ENCODE data around the gene CNIH2.
"Not testable (repeated sequence)": the region's sequence is repeated elsewhere in the genome, so short reads cannot be mapped to it uniquely, and the experiment has no call there.

The CNIH2 gene

DNA sequence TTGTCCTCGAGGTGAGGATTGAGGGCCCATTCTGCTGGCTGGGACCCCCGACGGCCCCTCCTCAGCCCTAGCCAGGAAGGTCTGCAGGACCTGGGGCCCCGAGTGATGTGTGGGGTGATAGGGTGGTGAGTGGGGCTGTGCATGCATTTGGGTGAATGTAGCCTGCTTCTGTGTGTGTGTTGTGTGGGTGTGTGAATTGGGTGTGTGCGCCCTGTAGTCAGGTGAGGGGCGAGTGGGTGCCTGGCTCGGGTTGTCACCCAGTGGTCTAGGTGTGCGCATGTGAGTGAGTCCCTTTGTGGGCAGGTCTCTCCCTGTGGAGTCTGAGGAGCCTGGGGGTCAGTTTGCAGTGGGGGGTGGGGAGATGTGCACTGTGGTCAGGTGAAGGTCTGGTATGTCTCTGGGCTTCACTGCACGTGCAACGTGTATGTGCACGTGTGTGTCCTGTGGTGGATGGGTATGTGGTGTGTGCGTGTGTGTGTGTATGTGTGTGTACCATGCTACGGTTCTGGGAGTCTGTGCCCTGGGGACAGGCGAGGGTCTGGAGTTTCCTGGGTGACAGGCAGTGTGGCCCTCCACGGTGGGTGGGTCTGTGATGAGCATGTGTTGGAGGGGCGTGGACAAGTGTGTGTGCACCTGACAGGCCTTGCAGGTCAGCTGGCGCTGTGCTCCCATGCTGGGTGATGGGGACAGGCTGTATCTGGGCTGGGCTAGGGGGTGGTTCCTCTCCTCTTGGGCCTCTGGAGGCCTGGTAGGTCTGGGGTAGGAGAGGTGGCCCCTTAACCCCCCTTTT, 14.8 kb downstream of the CNIH2 start:
- DNase-seq, result no peak

DNA sequence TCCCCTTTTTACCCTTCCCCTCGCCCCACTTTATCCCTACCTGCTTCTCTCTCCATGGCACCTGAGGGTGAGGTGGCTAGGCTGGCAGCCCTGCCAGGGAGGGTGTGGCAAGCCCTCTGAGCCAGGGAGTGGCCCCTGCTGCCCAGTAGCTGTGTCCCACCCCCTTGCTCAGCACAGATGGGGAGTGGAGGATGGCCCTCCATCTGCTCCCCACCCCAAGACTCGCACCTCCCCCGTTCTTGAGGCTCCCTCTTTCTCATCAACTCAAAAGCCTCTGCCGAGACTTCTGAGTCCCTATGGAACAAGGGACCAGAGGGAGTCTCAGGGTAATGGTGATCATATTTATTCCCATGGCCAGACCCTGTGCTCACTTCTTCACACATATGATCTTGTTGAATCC, 15.4 kb downstream of the CNIH2 start:
- DNase-seq, result no peak

DNA sequence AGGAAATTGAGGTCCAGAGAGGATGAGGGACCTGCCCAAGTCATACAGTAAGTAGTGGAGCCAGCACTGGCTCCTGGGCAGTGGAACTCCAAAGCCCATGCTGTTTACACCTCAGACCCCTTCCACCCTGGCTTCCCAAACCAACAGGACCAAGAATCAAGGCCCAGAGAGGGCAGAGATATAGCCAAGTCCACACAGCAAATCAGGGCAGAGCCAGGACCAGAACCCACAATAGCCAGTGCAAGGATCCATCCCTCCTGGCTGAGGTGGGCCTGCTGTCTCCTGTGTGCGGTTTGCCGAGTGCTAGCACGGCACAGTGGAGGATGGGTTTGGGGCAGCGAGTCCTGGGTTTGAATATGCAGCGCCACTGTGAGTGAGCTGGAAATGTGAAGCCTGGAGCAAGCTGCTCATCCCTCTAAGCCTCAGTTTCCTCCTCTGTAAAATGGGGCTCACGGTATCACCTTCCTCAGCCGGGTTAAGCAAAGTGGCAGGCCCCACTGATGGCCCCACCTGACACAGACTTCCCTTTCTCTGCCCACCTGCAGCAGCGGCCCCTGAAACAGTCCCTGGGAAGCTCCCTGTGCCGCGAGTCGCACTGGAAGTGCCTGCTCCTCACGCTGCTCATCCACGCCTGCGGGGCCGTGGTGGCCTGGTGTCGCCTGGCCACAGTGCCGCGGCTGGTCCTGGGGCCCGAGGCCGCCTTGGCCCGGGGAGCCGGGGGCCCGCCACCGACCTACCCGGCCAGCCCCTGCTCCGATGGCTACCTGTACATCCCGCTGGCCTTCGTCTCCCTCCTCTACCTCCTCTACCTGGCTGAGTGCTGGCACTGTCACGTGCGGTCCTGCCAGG, 16.0 kb downstream of the CNIH2 start:
- no peak for DNase-seq

DNA sequence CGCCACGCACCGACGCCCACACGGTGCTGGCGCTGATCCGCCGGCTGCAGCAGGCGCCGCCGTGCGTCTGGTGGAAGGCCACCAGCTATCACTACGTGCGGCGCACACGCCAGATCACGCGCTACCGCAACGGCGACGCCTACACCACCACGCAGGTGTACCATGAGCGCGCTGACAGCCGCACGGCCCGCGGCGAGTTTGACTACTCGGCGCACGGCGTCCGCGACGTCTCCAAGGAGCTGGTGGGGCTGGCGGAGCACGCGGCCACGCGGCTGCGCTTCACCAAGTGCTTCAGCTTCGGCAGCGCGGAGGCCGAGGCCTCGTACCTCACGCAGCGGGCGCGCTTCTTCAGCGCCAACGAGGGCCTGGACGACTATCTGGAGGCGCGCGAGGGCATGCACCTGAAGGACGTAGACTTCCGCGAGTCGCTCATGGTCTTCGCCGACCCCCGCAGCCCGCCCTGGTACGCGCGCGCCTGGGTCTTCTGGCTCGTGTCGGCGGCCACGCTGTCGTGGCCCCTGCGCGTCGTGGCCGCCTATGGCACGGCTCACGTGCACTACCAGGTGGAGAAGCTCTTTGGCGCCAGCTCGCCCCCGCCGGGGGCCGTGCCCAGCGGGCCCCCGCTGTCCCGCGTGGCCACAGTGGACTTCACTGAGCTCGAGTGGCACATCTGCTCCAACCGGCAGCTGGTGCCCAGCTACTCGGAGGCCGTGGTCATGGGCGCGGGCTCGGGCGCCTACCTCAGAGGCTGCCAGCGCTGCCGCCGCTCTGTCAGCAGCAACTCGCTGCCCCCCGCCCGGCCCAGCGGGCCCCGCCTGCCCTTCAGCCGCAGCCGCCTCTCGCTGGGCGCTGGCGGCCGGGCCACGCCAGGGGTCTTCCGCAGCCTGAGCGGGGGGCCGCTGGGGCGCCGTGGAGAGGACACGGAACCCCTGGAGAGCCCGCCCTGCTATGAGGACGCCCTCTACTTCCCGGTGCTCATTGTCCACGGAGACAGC, 16.9 kb downstream of the CNIH2 start:
- DNase-seq, result no peak

DNA sequence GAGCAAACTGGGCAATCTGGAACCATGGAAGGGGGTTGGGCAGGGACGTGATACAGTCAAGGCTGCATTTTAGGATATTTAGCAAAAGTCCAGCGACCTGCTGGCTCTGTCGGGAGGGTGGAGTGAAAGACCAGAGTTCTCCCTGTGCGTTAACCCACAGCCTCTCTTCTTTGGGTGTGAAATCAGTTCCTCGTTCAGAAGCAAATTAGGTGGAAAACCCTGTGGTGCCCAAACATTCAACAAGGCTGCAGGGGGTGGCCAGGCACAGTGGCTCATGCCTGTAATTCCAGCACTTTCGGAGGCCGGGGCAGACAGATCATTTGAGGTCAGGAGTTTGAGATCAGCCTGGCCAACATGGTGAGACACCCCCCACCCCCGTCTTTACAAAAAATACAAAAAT, 19.6 kb downstream of the CNIH2 start:
- DNase-seq, result no peak

DNA sequence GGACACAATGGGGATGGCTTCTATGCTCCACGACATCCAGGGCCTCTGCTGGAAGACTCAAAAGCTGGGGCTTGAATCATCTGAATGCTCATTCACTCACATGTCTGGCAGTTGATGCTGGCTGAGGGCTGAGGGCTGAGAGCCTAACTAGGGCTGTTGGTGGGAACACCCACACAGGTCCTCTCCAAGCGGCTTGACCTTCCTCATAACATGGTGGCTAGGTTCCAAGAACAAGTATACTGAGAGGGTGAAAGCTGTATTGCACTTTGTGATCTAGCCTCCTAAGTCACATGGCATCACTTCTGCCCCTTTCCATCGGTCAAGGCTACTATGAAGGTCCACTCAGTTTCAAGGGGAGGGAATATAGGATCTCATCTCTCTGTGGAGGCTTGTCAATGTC, 21.2 kb downstream of the CNIH2 start:
- DNase-seq, result no peak

DNA sequence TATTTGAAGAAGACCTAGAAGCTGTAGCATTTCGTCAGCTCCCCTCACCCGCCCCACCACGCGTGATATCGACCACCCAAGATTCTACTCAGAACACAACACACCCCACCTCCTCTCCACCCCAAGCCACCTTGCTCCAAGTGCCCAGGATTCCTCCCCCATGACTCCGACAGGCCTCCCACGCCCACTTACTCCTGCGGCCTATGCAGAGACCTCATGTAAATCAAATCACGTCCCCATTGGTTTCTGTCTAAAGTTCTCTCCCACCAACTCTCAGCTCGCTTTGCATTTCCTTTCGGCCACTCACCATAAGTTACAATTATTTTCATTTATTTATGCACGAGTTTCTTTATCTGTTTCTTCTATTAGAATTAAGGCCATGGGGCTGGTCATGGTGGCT, 24.7 kb downstream of the CNIH2 start:
- DNase-seq, result no peak

DNA sequence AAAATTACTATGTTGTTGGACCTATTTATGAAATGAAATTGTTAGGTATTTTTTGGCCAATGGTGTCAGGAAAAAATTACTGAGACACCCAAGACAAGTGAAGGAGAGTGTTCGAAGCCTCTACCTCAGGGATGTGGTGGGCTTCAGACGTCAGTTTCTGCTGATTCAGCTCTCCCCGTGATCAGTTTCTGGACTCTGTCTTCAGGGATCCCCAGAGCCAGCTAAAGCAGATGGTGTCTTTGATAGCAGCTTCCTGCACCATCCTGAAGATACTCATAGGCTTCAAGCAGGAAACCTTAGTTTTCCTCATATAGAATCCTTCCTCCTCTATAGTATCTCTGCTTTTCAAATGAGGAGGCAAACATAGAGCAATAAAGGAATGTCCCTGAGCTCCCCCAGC, 31.5 kb downstream of the CNIH2 start:
- no peak for DNase-seq

DNA sequence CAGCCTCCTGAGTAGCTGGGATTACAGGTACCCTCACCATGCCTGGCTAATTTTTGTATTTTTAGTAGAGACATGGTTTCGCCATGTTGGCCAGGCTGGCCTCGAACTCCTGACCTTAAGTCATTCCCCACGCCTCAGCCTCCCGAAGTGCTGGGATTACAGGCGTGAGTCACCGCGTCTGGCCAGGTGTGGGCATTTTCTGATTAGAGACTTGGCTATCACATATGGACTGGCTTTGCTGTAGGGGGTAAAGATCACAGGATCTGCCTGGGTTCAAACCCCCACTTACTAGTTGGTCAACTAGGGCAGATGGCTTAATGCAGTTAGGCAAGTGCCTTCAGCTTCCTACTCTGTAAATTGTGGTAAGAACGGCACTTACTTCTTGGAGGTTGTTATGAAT, 32.3 kb downstream of the CNIH2 start:
- no peak for DNase-seq

DNA sequence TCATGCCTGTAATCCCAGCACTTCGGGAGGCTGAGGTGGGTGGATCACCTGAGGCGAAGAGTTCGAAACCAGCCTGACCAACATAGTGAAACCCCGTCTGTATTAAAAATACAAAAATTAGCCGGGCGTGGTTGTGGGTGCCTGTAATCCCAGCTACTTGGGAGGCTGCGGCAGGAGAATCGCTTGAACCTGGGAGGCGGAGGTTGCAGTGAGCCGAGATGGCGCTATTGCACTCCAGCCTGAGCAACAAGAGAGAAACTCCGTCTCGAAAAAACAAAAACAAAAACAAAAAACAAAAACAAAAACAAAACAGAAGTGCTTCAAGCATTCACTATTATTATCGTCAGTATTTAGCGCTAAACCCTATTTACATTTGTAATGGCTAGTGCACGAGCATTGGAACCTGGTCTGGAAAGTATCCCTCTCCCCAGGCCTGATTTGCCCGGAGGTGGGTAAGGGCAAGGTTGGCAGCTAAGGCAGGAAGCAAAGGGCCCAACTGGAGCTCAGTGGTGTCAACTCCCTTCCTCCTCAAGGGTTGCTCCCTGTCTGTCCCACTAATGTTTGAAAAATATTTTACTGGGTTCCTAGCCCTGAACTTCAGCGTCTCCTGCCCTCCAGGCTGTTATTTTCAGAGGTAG, 32.9 kb downstream of the CNIH2 start:
- not testable (repeated sequence) for DNase-seq

DNA sequence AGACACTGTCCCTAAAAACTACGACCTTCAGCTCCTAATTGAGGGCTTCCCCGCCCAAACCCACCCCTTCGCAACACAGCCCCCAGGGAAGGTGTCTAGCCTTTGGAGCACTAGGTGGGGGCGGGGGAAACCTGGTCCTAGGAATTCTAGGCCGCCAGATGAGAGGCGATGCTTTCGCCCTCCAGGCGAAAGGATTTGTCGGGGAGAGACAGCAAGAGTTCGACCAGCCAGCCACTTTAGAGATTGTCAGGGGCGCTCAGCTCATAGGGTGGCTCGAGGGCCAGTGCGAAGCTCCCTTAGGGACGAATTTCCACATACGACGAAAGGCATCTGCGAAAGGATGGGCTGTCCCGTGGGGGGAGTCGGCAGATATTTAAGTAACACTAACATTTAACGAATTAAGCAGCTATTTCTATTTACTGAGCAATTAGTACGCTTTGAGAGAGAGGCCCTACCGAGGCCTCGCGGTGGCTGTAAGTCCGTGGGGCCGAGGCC, 33.5 kb downstream of the CNIH2 start:
- no peak for DNase-seq

DNA sequence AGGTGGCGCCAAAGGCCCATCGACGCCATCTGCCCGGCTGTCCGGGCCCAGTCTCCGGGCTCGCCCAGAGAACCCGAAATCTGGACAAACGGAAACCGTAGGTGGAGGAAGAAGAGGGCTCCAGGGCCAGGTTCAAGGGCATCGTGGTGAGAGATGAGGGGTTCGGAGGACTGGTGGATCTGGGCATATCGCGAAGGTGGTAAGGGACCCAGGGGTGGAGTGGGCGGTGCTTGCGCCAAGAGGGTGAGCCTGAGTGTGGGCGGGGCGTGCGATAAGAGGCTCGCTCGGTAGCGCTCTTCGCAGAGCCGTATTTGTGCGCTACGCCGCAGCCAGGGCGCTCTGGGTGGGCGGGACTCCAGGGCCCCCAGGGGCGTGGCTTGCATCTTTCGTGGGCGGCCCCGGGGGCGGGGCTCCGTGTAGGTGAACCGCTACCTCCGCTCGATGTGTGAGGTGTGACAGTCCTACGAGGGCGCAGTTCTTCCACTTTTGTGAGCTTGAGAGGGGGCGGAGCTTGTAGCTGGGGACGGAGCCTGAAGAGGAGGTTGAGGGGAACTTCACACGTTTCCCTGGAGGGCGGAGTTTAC, 34.1 kb downstream of the CNIH2 start:
- peak; percentile 81 to 97 (median 92) for DNase-seq

DNA sequence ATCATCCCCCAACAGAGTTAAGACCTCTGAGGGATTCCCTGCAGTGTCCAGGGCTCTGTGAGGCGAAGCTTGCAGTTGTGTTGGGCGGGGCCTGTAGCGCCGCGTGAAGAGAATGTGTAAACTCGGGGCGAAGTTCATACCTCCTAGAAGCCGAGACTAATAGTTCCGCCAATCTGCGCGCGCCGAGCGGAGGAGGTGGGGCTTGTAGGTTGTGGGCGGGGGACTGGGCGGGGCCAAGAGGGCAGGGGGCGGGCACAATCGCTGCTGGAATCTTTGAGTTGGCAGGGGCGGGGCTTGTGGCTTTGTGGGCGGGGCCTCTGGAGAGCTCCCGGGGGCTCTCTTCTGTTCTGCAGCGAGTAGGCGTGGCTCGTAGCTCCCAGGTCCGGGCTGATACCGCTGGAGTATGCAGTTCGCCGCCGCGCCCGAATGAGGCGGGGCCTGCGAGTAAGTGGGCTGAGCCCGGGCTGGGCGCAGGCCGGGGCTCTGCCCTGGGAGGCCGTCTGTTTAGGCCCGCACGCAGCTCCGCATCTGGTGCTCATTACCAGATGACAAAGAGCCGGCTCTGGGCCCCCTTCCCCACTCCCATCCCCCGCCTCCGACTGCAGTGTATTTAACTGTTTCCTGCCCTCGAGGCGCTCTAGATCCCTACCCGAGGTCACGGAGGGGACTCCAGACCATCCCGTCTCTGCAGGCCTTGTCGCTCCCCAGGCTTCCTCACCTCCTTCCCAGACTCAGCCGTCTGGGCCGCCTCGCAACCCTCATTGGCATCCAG, 34.8 kb downstream of the CNIH2 start:
- peak; percentile 95 to 99 (median 98) for DNase-seq

DNA sequence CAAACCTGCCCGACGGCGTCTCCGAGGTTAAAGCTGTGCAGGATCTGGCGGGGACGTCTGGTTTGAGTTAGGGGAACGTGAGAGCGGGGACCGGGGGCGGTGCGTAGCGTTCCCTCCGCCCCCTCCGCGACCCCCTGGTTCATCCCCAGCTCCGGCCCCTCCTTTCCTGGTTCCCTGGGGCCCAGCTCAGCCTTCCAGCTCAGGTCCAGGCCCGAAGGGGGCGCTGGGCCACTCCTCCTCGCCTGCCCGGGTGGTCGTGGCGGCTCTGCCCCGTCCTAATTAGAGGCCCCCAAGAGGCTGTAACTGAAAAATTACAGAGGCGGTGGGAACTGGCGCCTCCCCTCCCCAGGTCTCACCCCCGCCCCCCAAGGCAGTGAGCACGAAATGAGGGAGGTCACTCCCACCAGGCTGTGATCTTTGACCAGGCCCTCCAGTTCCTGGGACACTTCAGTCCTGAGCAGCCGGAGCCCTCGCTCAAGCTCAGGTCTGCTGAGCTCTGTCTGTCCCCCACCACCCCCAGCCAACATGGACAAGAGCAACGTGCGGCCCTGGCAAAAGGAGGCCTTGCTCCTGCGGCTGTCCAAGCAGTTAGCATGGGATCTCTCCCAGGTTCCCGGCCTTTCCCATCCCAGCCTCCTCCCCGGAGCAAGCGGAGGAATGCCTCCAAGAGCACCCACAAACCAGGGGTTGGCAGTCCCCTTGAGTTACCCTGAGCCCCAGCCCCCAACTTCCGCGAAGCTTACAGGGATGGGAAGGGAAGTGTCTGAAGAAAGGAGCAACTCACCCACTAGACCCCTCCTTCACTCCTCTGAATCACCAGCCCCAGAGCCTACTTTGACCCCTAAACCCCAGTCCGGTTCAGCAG, 35.6 kb downstream of the CNIH2 start:
- no peak for DNase-seq

DNA sequence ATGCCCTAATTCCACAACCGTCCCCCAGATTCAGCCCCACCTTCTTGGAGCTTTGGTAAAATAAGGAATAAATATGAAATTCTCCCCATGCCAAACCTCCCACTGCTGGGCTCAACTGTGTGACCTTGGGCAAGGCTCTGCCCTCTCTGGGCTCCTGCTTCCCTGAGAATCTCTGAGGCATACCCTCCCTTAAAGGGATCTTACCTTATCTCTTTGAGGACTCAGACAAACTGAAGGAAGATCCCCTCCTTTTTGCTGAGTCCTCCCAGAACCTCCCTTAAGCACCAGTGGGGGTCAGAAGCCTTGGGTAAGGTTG, 36.2 kb downstream of the CNIH2 start:
- DNase-seq, result no peak

DNA sequence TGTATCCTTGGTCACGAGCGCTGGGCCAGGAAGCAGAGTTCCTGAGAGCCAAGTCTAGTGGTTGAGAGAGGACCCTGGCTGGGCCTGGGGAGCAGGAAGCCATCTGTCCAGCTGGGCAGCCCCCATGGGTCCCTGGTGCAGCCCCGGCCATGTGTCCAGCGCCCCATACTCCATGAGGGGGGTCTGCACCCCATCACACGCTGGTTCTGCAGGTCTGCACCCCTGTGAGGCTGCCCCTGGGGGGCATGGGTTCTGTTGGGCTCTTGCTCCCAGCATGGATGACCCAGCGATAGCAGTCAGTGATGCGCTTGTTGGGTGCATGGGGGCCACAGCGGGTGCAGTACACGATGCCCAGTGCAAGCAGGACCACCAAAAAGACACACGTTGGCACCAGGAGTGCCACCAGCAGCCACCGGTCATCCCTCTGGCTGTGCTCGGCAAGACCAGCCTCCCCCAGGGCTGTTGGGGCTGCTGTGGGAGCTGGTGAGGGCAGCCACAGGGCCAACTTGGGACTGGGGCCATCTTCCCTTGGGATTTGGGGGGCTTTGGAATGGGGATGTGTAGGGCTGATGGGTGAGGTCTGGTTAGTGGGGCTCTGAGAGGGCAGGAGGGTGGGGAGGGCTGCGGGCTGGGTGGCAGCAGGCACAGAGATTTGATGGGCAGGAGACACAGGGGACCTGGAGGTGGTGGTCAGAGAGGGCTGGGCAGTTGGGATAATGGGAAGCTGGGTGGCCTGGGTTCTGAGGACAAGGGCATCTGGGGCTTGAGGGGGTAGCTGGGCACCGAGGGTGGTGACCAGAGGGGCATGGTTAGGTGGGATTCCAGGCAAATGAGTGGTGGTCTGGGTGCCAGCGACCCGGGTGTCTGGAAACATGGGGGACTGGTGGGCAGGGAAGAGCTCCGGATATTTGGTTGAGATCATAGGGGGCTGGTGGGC, 36.9 kb downstream of the CNIH2 start:
- DNase-seq, result no peak

DNA sequence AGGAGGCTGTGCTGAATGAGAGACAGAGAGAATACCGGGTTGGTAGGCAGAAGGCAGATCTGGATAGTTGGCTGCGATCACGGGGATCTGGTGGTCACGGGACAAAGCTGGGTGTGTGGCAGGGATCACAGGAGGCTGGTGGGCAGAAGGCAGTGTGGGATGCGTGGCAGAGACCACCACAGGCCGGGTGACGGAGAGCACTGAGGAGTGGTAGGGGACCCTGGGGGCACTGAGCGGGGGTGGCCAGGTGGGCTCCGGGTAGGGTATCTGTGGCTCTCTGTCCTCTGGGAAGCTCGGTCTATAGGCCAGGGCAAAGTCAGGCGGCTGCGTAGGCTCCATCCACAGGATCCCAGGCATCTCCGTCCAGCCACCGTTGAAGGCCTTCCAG, 37.5 kb downstream of the CNIH2 start:
- DNase-seq, result no peak

DNA sequence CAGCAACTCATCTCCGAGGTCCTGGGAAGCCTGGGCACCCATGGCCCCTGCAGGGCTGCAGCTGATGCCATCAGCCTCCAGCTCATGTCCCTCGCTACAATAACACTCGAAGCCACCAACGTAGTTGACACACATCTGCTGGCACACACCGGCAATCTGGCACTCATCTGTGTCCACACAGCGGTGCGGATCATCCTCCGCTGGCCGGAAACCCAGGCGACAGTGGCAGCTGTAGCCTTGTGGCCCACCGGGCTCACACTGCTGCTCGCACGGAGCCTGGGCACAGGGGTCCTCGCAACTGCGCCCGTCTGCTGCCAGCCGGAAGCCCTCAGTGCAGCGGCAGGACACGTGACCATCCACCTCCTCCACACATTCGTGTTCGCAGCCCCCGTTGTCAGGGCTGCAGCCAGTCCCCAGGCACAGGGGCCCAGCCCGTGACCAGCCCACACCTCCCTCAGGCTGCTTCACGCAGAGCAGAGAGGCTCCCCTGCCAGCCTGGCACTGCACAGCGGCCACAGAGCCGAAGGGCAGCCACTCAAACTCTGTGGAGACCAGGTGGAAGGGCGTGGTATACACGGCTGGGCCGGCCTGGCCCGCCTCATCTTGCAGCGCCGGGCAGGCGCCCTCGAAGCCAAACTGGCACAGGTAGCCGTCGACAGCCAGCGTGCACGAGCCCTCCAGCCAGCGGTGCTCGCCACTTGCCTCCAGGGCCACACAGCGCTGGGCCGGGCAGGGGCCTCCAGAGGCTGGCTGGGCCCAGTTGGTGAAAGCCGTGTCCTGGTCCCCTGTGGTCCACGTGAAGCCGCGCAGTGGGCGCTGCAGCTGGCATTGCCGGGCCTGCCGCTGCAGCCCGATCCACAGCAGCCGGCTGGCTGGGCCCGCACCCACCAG, 38.2 kb downstream of the CNIH2 start:
- no peak for DNase-seq
